SK-N-SH (cell line): ENCODE data around the gene SFXN1.

Source experiments
- CTCF ChIP-seq: fragments of 200-600 bp; sonication (generic); IDR thresholded peaks from 2 replicates; pipeline ENCODE4 v1.6.1; 2017; ENCODE audit warnings: antibody characterized with exemption, mild to moderate bottlenecking, moderate library complexity
- EP300 ChIP-seq, 2 experiments: IDR thresholded peaks; 2 replicates each; pipeline versions ENCODE4 v1.4.0 to v1.6.1; 2012; ENCODE audit warnings: borderline replicate concordance in 1 of 2, low read depth in 1 of 2, low read length in 1 of 2
- EZH2phosphoT487 ChIP-seq: fragments of 200-600 bp; sonication (generic); IDR thresholded peaks from 2 replicates; pipeline ENCODE4 v1.6.1; 2017; ENCODE audit warnings: low read depth, mixed run types, mild to moderate bottlenecking, antibody characterized with exemption, moderate library complexity, borderline replicate concordance
- MEF2A ChIP-seq: IDR thresholded peaks from 2 replicates; pipeline ENCODE4 v1.4.0; 2012; ENCODE audit warnings: low read depth, borderline replicate concordance
- NFIC ChIP-seq: IDR thresholded peaks from 2 replicates; pipeline ENCODE4 v1.4.0; 2012; ENCODE audit warnings: borderline replicate concordance
- PBX3 ChIP-seq: IDR thresholded peaks from 2 replicates; pipeline ENCODE4; 2012
- POLR2AphosphoS5 ChIP-seq: IDR thresholded peaks from 2 replicates; pipeline ENCODE4 v1.6.1; 2012; ENCODE audit warnings: low read depth, low read length
- SIN3A ChIP-seq: IDR thresholded peaks from 2 replicates; pipeline ENCODE4 v1.6.1; 2012; ENCODE audit warnings: low read depth, mild to moderate bottlenecking, low read length, moderate library complexity, borderline replicate concordance
- SMC3 ChIP-seq: IDR thresholded peaks from 2 replicates; pipeline ENCODE4 v1.6.1; 2012; ENCODE audit warnings: low read depth, low read length, improper control_type of control experiment
- TAF1 ChIP-seq: IDR thresholded peaks from 2 replicates; pipeline ENCODE4 v1.6.1; 2012; ENCODE audit warnings: low read depth, mild to moderate bottlenecking, low read length, moderate library complexity, borderline replicate concordance
- ZBTB33 ChIP-seq: IDR thresholded peaks from 2 replicates; pipeline ENCODE4 v1.4.0; 2012; ENCODE audit warnings: low read depth, borderline replicate concordance

GRCh38 chr5:175483337-175483736 lies 5.0 kb downstream of the SFXN1 start:
- TF ChIP-seq PBX3: no peak
- no peak for TF ChIP-seq ZBTB33
- TF ChIP-seq SMC3: no peak
- no peak for TF ChIP-seq POLR2AphosphoS5
- TF ChIP-seq NFIC: no peak
- TF ChIP-seq TAF1: no peak
- TF ChIP-seq SIN3A: no peak
- TF ChIP-seq CTCF: no peak
- no peak for TF ChIP-seq MEF2A
- no peak for TF ChIP-seq EP300 (IDR thresholded peaks at IDR 0.05; ENCODE audit: borderline replicate concordance in 1 of 2, low read depth in 1 of 2, low read length in 1 of 2)
- TF ChIP-seq EZH2phosphoT487: no peak
